Esophagus squamous epithelium (tissue), 4 donors: Measurements from ENCODE around the gene ADAMTS2.

Experiments used
- POLR2A ChIP-seq, 4 donors: fragments of 450-650 bp; IDR thresholded peaks; one replicate each; pipeline ENCODE4 v1.6.1; 2017; ENCODE audit warnings: antibody characterized with exemption in 4 of 4, mild to moderate bottlenecking in 4 of 4, moderate library complexity in 3 of 4
- TF ChIP-seq, protein P1 (sequence below), 6 experiments: fragments of 450-650 bp in 4 of 6; fragments of 200-600 bp in 2 of 6; sonication (generic) in 2 of 6; IDR thresholded peaks; one replicate each; pipeline ENCODE4 v1.5.1; 2016 to 2019; ENCODE audit warnings: antibody characterized with exemption in 6 of 6, mild to moderate bottlenecking in 4 of 6, moderate library complexity in 4 of 6

DNA sequence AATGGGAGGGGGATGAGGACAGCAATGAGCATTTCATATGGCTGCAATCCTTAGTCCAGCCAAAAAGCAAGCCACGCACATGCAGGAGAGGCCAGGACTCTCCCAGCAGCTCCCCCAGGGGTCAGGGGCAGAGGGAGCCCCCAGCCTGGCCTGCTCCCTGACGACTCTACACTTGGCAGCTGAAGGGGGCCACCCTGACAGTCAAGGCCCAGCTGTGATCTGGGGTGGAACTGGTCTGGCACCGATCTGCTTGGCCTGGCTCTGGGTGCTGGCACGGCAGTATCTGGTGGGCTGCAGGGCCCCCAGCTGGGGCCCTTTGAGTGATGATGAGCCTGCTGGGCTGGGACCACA is 118.1 kb downstream of the ADAMTS2 start:
- TF ChIP-seq, protein P1, sequence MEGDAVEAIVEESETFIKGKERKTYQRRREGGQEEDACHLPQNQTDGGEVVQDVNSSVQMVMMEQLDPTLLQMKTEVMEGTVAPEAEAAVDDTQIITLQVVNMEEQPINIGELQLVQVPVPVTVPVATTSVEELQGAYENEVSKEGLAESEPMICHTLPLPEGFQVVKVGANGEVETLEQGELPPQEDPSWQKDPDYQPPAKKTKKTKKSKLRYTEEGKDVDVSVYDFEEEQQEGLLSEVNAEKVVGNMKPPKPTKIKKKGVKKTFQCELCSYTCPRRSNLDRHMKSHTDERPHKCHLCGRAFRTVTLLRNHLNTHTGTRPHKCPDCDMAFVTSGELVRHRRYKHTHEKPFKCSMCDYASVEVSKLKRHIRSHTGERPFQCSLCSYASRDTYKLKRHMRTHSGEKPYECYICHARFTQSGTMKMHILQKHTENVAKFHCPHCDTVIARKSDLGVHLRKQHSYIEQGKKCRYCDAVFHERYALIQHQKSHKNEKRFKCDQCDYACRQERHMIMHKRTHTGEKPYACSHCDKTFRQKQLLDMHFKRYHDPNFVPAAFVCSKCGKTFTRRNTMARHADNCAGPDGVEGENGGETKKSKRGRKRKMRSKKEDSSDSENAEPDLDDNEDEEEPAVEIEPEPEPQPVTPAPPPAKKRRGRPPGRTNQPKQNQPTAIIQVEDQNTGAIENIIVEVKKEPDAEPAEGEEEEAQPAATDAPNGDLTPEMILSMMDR (IDR thresholded peaks at IDR 0.05), result no peak
- TF ChIP-seq POLR2A (IDR thresholded peaks at IDR 0.05), result no peak
